ENCODE measurements around the gene MYCBP. TPM values are rescaled to one million over a fixed set of nuclear protein-coding genes. Genes with fewer than 3 reads are reported as not detected.

MYCBP gene
- total and polyA plus RNA-seq, 2 of the 13 experiments (the other 11 are each of a cell fraction or from before 2014, with no cell fraction given), result 11.4 to 30.4 TPM

DNA sequence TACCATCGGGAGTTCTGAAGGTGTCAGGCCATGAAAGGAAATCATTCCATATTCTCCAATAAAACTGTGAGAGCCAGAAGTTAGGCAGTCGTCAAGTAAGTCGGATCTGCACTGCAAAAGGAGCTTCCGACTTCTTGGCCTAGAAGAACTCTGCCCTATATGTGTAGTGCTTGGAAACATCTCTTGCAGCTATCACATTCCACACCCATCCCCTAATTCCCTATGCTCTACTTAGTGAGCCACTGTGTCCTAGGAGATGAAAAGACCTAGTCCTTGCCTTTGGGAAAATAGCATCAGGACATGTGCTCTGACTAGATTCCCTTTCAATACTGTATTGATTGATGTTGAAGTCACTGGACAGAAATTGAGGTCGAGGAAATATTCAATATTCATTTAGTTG lies 16.4 kb upstream of the MYCBP start (continued):
- no peak for TF ChIP-seq DZIP1 (CRISPR knock-in tag; IDR thresholded peaks at IDR 0.05)

- in situ Hi-C loops (cut with HindIII; ENCODE audit: extremely low pct_ligation_motif_present, low pct_unique_long_range_greater_than_20kb) (no loop called here), intact Hi-C loops (cut with micrococcal nuclease; ENCODE audit: unreplicated experiment) (loop anchor here (2.0 kb wide), 1 partner anchor 80 kb away; no protein-coding TSS in a partner anchor)
- POLR2A ChIA-PET, result interaction anchor here (0.8 to 1.3 kb wide), 7 partner anchors 16 to 138 kb away, joined by 3 to 7 read pairs (median 4); partner anchors contain the start of genes MYCBP, NDUFS5 and RRAGC
- peaks cover 48% of the 10 kb centered on the region for H3K4me1 ChIP-seq (ENCODE audit: insufficient read depth, low read length)
- ATAC-seq (peak; percentile 88), DNase-seq (ENCODE audit: low spot score) (peak; percentile 81), FAIRE-seq (peak; percentile 71)
- H2AFZ ChIP-seq (ENCODE audit: low read length), result no peak overlapping the region
- no peak overlapping the region; a peak in 2 of 6 replicates for H3K4me3 ChIP-seq (replicated peaks in 1 of 3; ENCODE audit: insufficient read depth in 1 of 3, low read depth in 2 of 3, low read length in 3 of 3)
- BruUV-seq (replicated peaks), result no TSS peak
- no peaks in the 10 kb centered on the region for H3K36me3 ChIP-seq (replicated peaks in 1 of 2; ENCODE audit: control insufficient read depth in 1 of 2, insufficient read depth in 2 of 2, low read length in 2 of 2)
- no peaks in the 10 kb centered on the region for H3K79me2 ChIP-seq (ENCODE audit: insufficient read depth, low read length)
- peak overlapping the region; percentile 90 for H3K27ac ChIP-seq (ENCODE audit: extremely low read length, insufficient read depth, low read length)
- CTCF ChIA-PET (ENCODE audit: low intra/inter-chr PET ratio, low total read pairs), result no interaction called here
- whole genome bisulfite sequencing (ENCODE audit: low lambda C conversion rate), result 5% methylated on average over 9 of the region's 9 CpGs
- H3K9ac ChIP-seq (ENCODE audit: insufficient read depth, low read depth, low read length), result peak overlapping the region; percentile 50
- H3K9me3 ChIP-seq (ENCODE audit: low read length), result no peaks in the 10 kb centered on the region
- H4K20me1 ChIP-seq (ENCODE audit: insufficient read depth, low read length), result no peaks in the 10 kb centered on the region
- peak overlapping the region; percentile 61 for H3K4me2 ChIP-seq (ENCODE audit: low read depth, low read length)
- H3K27me3 ChIP-seq (ENCODE audit: control insufficient read depth in 1 of 2, insufficient read depth in 2 of 2, low read length in 2 of 2), result no peaks in the 10 kb centered on the region
- peak; percentile 6; the same call in 1 of the 2 replicates for TF ChIP-seq SMC3 (IDR thresholded peaks at IDR 0.05; ENCODE audit: low read length)
- no peak for TF ChIP-seq ZNF143 (CRISPR knock-in tag; IDR thresholded peaks at IDR 0.05)
- peak; percentile 31; the same call in 1 of the 2 replicates for TF ChIP-seq AHDC1 (CRISPR knock-in tag; IDR thresholded peaks at IDR 0.05; ENCODE audit: borderline replicate concordance)
- TF ChIP-seq FOXK1 (CRISPR knock-in tag; IDR thresholded peaks at IDR 0.05; ENCODE audit: borderline replicate concordance, low read depth), result 0 out of 2 replicates have a peak, but pooled peaks have one; percentile 16
- TF ChIP-seq ZNF317 (CRISPR knock-in tag; IDR thresholded peaks at IDR 0.05), result no peak
- TF ChIP-seq, protein P1, sequence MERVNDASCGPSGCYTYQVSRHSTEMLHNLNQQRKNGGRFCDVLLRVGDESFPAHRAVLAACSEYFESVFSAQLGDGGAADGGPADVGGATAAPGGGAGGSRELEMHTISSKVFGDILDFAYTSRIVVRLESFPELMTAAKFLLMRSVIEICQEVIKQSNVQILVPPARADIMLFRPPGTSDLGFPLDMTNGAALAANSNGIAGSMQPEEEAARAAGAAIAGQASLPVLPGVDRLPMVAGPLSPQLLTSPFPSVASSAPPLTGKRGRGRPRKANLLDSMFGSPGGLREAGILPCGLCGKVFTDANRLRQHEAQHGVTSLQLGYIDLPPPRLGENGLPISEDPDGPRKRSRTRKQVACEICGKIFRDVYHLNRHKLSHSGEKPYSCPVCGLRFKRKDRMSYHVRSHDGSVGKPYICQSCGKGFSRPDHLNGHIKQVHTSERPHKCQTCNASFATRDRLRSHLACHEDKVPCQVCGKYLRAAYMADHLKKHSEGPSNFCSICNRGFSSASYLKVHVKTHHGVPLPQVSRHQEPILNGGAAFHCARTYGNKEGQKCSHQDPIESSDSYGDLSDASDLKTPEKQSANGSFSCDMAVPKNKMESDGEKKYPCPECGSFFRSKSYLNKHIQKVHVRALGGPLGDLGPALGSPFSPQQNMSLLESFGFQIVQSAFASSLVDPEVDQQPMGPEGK (CRISPR knock-in tag; IDR thresholded peaks at IDR 0.05), result 0 out of 2 replicates have a peak, but pooled peaks have one; percentile 17
- peak; percentile 41; the same call in 1 of the 2 replicates for TF ChIP-seq ZMYM2 (CRISPR knock-in tag; IDR thresholded peaks at IDR 0.05)
- TF ChIP-seq, protein P2, sequence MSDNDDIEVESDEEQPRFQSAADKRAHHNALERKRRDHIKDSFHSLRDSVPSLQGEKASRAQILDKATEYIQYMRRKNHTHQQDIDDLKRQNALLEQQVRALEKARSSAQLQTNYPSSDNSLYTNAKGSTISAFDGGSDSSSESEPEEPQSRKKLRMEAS (IDR thresholded peaks at IDR 0.05), result peak; percentile 33; the same call in 1 of the 2 replicates
- TF ChIP-seq HOXA5 (CRISPR knock-in tag; IDR thresholded peaks at IDR 0.05), result no peak
These were observed 15.5 kb upstream of the MYCBP start for GRCh38 chr1:38888423-38889333.

Measured in HepG2 (cell line).